HG03565 (cell line): Measurements from ENCODE around the gene PTGDR.

Experiments
- ATAC-seq: cut with Tn5 transposase; IDR thresholded peaks from one replicate; pipeline ENCODE4 v1.9.1; 2021; ENCODE audit warnings: mild to moderate bottlenecking, moderate library complexity; ENCODE audit not compliant: unreplicated experiment

The PTGDR gene

GRCh38 chr14:52307905-52308304, 40.4 kb downstream of the PTGDR start:
- no peak for ATAC-seq

DNA sequence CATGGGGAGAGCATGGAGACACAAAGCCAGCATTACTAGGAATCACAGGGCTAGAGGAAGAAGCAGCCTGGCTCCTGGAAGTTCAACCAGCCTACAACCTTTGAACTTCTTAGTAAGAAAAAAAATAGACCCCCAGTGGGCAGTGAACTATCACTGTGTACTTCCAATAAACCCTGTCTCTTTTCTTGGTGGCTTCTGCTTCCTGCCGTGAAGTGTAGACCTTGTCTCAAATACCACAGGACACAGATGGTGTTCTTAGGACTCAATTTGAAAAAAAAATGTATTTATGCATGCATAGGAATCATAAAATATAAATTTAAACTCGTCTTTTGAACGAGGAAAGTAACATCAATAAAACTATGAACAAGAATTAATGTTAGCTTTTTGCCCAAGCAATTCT, 43.0 kb downstream of the PTGDR start:
- no peak for ATAC-seq

DNA sequence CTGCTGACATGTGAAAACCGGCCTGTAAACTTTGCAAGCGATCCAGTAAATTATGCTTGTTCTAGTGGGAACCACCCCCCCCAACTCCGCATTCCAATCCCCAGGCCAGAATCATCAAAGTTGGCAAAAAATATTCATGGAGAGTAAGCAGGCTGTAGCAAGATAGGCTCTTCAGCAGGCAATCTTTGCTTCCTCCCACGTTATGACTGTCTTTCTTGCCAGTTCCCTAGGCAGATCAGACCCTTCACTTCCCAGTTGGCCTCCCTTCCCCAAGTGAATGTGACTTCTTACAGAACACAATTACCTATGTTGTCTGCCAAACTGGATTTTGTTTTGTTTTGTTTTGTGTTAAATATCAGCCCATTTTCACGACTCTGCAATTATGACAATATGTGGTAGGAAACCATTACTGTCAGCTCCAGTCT, 45.4 kb downstream of the PTGDR start:
- no peak for ATAC-seq

DNA sequence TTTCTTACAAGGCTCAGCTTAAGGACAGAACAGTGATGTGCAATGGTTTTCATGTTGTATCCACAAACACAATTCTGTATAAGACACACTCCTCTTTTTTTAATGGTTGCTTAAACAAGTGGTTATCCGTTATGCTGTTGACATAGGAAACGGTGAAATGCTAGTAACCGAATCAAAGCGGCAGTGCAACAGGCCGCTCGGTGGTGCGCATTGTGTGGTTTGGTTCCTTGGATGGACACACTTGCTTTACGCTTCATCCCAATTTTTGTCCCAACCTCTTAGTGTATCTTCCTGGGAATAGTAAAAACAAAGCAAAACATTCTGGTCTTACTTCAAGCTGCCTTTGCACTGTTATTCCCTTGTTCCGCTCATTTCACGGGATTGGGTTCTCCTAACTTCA, 46.0 kb downstream of the PTGDR start:
- ATAC-seq: no peak

- ATAC-seq: no peak
Observed at GRCh38 chr14:52313903-52314594, 46.6 kb downstream of the PTGDR start, which contains the start of gene PTGER2. TSS of gene PTGER2 (plus strand) at chr14:52314312. CDS start at chr14:52314549, 237 bp downstream.

DNA sequence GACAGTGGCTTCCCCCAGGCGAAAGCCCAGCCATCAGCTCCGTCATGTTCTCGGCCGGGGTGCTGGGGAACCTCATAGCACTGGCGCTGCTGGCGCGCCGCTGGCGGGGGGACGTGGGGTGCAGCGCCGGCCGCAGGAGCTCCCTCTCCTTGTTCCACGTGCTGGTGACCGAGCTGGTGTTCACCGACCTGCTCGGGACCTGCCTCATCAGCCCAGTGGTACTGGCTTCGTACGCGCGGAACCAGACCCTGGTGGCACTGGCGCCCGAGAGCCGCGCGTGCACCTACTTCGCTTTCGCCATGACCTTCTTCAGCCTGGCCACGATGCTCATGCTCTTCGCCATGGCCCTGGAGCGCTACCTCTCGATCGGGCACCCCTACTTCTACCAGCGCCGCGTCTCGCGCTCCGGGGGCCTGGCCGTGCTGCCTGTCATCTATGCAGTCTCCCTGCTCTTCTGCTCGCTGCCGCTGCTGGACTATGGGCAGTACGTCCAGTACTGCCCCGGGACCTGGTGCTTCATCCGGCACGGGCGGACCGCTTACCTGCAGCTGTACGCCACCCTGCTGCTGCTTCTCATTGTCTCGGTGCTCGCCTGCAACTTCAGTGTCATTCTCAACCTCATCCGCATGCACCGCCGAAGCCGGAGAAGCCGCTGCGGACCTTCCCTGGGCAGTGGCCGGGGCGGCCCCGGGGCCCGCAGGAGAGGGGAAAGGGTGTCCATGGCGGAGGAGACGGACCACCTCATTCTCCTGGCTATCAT, 47.3 kb downstream of the PTGDR start:
- ATAC-seq: no peak

GRCh38 chr14:52315355-52315718, 47.8 kb downstream of the PTGDR start:
- ATAC-seq: no peak

DNA sequence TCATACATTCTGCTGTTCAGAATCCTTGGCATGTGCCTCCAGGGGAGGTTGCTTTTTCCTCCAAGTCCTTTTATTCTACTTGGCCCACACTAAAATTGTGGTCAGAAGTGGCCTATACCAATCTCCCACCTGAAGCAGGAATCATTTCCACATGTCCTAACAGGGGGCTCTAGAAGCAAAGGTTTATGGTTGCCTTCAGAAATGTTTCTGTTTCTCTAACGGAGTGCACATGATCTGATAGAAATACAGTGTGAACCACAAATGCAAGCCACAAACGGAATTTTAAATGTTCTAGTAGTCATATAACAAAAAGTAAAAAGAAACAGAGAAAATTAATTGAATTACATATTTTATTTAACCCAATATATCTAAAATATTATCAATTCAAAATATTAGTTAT, 50.6 kb downstream of the PTGDR start:
- ATAC-seq: no peak

DNA sequence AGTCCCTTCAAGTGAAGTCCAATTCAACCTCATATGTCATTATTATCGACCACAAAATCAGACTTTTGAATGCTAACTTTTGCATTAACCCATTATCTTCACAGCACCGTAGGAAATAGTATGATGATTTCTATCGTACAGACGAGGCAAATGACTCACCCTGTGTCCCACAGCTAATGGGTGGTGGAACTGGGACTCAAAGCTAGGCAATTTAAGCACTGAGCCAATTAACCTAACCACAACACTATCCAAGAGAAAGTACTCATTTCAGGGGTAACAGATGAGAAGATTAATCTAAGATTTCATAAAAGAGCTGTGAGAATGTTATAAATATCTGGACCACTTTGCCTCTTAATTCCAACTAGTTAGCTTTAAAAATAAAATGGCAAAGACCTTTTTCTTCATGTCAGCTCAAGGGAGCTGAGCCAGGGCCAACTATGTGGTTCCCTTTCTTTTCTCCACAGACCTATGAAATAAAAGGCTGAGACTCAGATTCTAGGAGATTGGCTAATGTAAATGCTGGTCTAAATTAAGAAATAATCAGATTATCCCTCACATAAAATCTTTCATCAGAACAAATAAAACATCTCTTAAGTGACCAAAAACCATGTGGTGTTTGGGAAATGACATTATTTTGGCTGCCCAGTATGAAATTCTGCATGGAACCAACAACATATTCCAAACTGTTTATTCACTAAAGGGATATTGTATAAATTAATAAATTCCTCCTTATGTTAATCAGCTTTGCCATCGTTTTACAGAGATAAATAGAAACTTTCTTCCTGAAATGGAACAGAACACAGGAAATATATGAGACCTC, 51.5 kb downstream of the PTGDR start:
- ATAC-seq: no peak

DNA sequence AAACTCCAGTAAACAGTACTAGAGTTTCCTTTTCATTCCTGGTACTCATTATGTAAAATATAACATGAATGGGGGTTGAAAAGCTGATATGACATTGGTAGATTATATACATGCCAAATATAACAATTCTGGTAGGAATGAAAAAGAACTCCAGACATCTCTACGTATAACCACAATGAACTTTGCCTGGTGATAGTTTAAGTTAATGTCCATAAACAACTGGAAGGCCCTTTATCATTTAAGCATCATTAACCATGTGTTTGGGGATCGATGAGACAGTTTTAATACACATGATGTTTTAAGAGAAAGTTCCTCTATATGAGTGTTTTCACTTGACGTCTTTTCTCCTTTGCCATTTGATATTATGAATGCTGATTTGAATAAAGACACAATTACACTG, 52.4 kb downstream of the PTGDR start:
- no peak for ATAC-seq

DNA sequence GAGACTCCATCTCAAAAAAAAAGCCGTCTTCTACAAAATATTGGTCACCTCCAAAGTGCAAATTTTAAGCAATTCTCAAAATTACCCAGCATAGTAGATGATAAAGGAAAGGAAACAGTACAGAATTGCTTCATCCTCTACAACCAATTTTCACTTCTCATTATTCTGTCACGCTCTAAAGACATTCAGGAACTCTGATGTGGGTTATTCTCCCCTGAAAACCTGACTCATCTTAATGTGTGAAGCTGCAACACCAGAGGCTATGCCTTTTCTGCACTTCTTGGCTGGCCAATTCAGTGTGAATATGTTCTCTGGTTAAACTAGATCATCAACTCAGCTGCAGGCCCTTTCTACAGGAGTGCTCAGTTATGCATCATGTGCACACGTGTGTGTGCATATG, 57.6 kb downstream of the PTGDR start:
- peak; percentile 95 for ATAC-seq

DNA sequence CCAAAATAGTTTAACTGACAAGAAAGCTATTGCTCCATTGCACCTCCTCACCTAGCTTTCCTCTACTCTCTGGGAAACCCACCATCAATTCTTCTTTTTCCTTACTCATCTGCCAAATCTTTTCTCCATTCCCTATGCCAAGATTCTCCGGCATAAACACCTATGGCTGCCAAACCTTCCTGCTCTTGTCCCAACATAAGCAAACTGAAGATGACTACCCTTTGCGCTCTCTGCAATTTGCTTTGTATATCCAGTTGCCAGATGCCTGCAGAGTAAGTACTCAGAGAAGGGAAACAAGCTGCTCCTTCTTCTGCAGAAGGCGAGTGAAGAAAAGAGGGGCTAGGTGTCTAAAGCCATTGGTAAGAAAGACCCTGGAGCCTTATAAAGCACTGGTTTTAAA, 58.1 kb downstream of the PTGDR start:
- no peak for ATAC-seq
